Hepatic stellate cell (primary cell): ENCODE results near the gene UCK2.

Source experiments
- DNase-seq: peaks from one replicate; pipeline ENCODE4 v3.0.0; 2011; ENCODE audit warnings: low spot score

The UCK2 gene

DNA sequence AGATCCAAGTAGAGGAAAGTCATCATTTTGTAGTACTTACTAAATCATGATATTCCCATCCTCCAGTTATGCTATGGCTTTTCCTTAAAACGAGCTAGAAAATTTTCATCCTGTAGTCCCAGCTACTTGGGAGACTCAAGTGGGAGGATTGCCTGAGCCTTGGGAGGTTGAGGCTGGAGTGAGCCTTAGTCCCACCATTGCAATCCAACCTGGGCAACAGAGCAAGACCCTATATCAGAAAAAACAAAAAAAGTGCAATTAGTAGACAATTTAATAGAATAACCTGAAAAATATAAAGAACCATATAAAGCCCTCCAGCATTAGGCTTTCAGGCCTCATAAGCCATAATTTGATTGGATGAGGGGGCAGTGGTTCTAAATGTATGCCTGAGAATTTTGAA lies 6.8 kb downstream of the UCK2 start:
- no peak for DNase-seq

- DNase-seq: no peak
These were observed 7.5 kb downstream of the UCK2 start for GRCh38 chr1:165834881-165835280.

- no peak for DNase-seq
These were observed 9.5 kb downstream of the UCK2 start for GRCh38 chr1:165836664-165837482.

DNA sequence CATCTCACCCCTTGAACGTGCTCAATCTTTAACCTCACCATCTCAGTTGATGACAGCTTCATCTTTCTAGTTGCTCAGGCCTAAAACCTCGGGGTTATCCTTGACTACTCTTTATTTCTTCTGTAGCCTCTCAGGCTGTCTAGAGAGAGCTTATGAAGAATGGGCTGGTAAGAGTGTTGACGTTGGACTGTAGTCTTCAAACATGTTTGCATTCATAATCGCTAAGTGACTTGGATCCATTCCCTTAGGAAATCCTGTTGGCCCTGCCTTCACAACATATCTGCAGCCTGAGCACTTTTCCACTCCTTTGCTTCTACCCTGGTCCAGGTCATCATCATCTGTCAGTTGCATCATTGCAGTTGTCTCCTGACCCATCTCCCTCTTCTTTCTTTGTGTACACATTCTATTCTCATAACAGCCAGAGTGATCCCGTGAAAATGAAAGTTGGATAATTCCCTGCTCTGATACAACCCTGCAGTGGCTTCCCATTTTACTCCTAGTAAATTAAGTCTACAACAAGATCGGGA lies 10.5 kb downstream of the UCK2 start:
- no peak for DNase-seq

DNA sequence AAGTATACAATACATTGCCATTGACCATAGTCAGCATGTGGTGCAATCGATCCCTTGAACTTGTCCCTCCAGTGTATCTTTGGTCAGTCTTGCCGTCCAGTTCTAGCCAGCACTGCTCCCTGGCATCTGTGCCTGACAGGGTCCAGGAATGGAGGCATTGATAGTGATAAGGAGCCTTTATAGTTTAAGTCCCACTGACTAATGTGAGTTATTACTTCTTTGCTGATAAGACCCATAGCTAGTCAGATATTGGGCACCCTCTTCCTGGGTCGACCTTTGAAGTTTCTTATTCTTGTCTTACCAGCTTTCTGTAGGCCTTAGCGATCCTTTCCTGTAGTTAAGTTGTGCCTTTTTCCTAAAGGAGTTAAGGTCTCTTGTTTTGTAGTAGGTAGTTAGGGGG lies 13.0 kb downstream of the UCK2 start:
- DNase-seq: no peak

GRCh38 chr1:165841582-165842017 lies 14.2 kb downstream of the UCK2 start:
- no peak for DNase-seq

GRCh38 chr1:165842023-165842670 lies 14.7 kb downstream of the UCK2 start:
- no peak for DNase-seq

DNA sequence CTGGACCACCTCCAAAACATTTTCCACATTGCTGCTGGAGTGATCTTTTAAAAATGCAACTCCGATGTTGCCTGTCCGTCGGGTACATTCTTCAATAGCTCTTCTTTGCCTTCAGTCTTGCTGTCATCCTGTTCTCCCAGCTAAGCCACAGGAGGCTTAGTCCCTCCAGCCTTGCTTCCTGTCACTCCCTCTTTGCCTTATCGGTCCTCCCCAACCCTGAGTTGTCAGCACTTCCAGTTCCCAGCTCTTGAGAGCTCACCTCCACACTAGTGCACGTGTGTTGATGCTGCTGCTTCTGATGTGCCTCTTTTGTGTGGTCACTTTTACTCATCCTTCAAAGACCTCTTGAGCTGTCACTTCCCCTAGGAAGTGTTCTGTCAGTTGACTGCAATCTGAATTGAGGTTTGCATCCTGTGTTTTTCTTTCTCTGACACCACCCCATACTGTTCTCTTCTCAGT lies 15.3 kb downstream of the UCK2 start:
- DNase-seq: peak; percentile 54

DNA sequence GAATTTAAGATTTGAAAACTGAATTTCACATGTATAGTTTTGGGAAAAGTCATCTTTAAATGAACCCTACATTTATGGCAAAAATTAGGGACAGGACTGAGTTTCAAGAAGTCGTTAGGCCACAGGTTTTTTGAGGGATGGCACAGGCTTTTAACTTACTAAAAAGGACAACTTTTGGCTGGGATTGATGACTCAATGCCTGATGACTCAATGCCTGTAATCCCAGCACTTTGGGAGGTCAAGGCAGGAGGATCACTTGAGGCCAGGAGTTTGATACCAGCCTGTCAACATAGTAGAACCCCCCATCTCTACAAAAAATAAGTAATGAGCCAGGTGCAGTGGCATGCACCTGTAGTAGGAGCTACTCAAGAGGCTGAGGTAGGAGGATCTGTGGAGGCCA lies 15.9 kb downstream of the UCK2 start:
- DNase-seq: no peak

GRCh38 chr1:165844114-165844798 lies 16.8 kb downstream of the UCK2 start:
- DNase-seq: no peak

DNA sequence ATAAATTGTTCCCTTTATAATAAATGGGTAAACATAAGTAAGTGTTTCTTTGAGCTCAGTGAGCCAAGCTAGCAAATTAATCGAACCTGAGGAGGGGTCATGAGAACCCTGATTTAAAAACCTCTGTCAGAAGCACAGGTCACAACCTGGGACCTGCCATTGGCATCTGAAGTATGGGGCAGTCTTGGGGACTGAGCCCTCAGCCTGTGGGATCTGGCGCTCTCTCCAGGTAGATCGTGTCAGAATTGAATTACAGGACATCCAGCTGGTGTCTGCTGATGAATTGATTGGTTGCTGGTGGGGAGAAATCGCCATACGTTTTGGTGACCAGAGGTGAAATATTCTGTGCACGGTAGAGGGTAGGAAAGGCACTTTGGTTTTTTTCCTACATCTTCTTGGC lies 17.5 kb downstream of the UCK2 start:
- no peak for DNase-seq

DNA sequence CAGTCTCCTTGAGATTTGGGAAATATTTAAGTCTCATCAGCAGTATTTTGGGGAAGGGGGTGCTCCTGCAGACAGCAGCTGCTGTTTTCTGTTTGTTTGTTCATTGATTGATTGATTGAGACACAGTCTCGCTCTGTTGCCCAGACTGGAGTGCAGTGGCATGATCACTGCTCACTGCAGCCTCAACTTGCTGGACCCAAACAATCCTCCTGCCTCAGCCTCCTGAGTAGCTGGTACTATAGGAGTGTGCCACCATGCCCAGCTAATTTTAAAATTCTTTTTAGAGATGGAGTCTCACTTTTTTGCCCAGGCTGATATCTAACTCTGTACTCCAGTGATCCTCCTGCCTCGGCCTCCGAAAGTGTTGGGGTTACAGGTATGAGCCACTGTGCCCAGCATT lies 18.2 kb downstream of the UCK2 start:
- DNase-seq: no peak

- no peak for DNase-seq
These were observed 18.8 kb downstream of the UCK2 start for GRCh38 chr1:165845992-165846748.

GRCh38 chr1:165847486-165847885 lies 20.1 kb downstream of the UCK2 start:
- no peak for DNase-seq

DNA sequence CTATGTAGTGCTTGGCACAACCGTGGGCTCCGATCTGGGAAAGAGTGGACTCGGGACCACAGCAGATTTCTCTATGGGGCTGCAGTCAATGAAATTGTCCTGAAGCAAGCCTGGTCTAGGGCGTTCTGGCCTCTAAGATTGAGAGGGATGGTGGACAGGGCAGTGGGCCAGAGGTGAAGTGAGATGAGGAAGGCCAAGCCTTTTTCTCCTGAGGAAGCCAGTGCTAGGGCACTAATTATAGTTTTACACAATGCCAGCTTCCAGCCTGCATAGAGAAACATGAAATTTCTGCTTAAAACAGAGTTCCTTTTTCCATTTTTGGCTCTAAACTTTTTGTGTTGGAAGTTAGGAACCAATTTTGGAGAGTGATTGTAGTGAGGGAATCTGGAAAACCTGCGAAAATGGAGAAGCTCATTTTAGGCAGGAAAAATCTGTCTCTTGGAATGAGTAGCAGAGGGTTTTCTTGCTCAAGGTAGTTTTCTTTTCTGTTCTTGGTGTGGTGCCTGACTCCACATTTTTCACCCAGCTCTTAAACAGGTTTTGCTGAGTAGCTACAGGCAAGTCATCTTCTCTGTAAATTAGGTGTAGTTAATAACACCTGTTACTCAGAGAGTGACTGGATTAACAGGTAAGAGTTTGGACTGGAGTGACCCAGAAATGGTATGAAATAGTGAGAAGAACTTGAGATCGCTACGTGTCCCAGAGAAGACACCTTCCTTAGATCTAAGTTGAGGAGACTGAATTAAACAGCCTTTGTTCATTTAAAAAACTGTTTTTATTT lies 22.1 kb downstream of the UCK2 start:
- no peak for DNase-seq

DNA sequence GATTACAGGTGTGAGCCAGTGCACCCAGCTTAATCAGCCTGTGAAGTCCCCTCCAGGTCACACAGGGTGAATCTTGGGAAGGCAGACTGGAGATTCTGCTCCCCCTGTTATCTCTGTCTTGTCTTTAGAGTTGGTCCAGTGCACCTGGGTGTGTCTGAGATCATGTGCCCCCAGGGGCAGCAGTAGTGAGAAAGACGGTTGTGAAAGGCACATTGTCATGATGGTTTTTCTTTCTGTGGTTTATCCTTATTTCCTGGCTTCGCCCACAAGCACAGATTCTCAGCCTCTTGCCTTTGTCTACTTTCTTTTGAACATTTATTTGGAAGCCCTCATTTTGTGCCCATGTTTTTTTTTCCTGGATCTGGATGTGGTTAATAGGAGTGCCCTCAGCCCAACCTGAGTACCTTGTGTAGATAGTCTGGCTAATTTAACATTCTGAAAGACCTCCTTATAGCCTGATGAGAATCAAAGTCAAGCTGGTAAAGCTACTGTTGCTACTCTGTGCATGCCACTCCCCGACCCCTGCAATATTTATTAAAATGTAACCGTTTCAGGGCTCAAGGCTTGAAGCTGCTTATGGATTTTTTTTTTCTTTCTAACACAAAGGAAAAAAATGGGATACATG lies 23.7 kb downstream of the UCK2 start:
- DNase-seq: no peak

- no peak for DNase-seq
These were observed 25.5 kb downstream of the UCK2 start for GRCh38 chr1:165852871-165853270.

GRCh38 chr1:165853528-165854075 lies 26.2 kb downstream of the UCK2 start:
- peak; percentile 21 for DNase-seq

GRCh38 chr1:165854101-165854845 lies 26.9 kb downstream of the UCK2 start:
- peak; percentile 72 for DNase-seq
